ENCODE results near the gene KCNH5. TPM values are rescaled to one million over a fixed set of nuclear protein-coding genes. Genes with fewer than 3 reads are reported as not detected.

KCNH5 gene
- polyA plus RNA-seq, 1 donor (not counting 4 experiments of a cell fraction or from before 2014, with no cell fraction given) = 0.04 TPM

DNA sequence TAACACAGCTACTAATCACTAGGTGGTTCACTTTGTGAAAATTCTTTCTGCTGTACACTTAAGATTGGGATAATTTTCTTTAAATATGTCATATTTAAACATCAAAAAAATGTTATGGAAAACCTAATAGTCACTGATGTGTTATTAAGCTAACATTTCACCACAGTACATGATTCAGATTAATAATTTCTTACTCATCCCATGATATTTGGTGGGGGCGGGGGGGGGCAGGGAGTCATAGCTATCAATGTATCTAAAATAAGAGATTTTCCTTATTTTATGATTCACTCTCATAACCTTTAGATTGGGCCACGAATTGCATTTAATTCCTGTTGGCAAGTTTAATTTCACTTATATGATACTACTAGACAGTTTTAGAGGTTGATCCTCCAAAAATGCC lies 88.8 kb downstream of the KCNH5 start:
- Histone ChIP-seq H4K20me1 (ENCODE audit: control insufficient read depth, extremely low read depth, insufficient read depth, low read length) (no peaks in the 10 kb centered on the region), H3K27ac (ENCODE audit: control insufficient read depth, insufficient read depth, low read length) (no peak overlapping the region), H3K9me3 (ENCODE audit: control insufficient read depth, low read depth, low read length) (no peaks in the 10 kb centered on the region), H3K4me3 (ENCODE audit: control insufficient read depth in 2 of 3, extremely low read depth in 1 of 3, insufficient read depth in 2 of 3, low read depth in 1 of 3, low read length in 3 of 3) (no peak overlapping the region), H3K79me2 (ENCODE audit: control insufficient read depth, insufficient read depth, low read length) (no peaks in the 10 kb centered on the region), H3K4me1 (ENCODE audit: control insufficient read depth, extremely low read depth, insufficient read depth, low read length) (no peaks in the 10 kb centered on the region), H3K9me1 (ENCODE audit: control insufficient read depth, extremely low read depth, insufficient read depth, low read length) (no peaks in the 10 kb centered on the region), H3K27me3 (ENCODE audit: control insufficient read depth, extremely low read depth, insufficient read depth, low read length) (peaks cover 6% of the 10 kb centered on the region), H3K36me3 (ENCODE audit: control insufficient read depth in 2 of 2, extremely low read depth in 1 of 2, insufficient read depth in 2 of 2, low read length in 2 of 2) (no peaks in the 10 kb centered on the region), H3K9ac (ENCODE audit: control insufficient read depth, extremely low read depth, insufficient read depth, low read length) (no peak overlapping the region), H2AFZ (ENCODE audit: control insufficient read depth, low read length) (no peak overlapping the region), H3K4me2 (ENCODE audit: control insufficient read depth, extremely low read depth, insufficient read depth, low read depth, low read length) (no peak overlapping the region)
- FAIRE-seq (no peak), DNase-seq (ENCODE audit: low read depth, low spot score) (no peak)
- dilution Hi-C loops (cut with MboI; ENCODE audit: extremely low pct_ligation_motif_present, low sequenced_read_pairs) = no loop called here
- TF ChIP-seq EZH2 (IDR thresholded peaks at IDR 0.05; ENCODE audit: low read length) (no peak), CTCF (optimal IDR thresholded peaks at IDR 0.05 in 1 of 3, IDR thresholded peaks at IDR 0.05 in 1 of 3, conservative IDR thresholded peaks at IDR 0.05 in 1 of 3; ENCODE audit: extremely low read depth in 1 of 3, insufficient read depth in 2 of 3, low read length in 3 of 3) (no peak)

- Histone ChIP-seq H3K4me1 (ENCODE audit: control insufficient read depth, extremely low read depth, insufficient read depth, low read length) (no peaks in the 10 kb centered on the region), H3K27ac (ENCODE audit: control insufficient read depth, insufficient read depth, low read length) (no peak overlapping the region), H3K27me3 (ENCODE audit: control insufficient read depth, extremely low read depth, insufficient read depth, low read length) (no peaks in the 10 kb centered on the region), H3K4me3 (ENCODE audit: control insufficient read depth in 2 of 3, extremely low read depth in 1 of 3, insufficient read depth in 2 of 3, low read depth in 1 of 3, low read length in 3 of 3) (no peak overlapping the region), H3K36me3 (ENCODE audit: control insufficient read depth in 2 of 2, extremely low read depth in 1 of 2, insufficient read depth in 2 of 2, low read length in 2 of 2) (no peaks in the 10 kb centered on the region), H3K9me1 (ENCODE audit: control insufficient read depth, extremely low read depth, insufficient read depth, low read length) (no peaks in the 10 kb centered on the region), H4K20me1 (ENCODE audit: control insufficient read depth, extremely low read depth, insufficient read depth, low read length) (no peaks in the 10 kb centered on the region), H3K9ac (ENCODE audit: control insufficient read depth, extremely low read depth, insufficient read depth, low read length) (no peak overlapping the region), H3K79me2 (ENCODE audit: control insufficient read depth, insufficient read depth, low read length) (no peaks in the 10 kb centered on the region), H2AFZ (ENCODE audit: control insufficient read depth, low read length) (no peak overlapping the region), H3K4me2 (ENCODE audit: control insufficient read depth, extremely low read depth, insufficient read depth, low read depth, low read length) (no peak overlapping the region), H3K9me3 (ENCODE audit: control insufficient read depth, low read depth, low read length) (no peaks in the 10 kb centered on the region)
- DNase-seq (ENCODE audit: low read depth, low spot score) (no peak), FAIRE-seq (no peak)
- dilution Hi-C loops (cut with MboI; ENCODE audit: extremely low pct_ligation_motif_present, low sequenced_read_pairs) = no loop called here
- TF ChIP-seq EZH2 (IDR thresholded peaks at IDR 0.05; ENCODE audit: low read length) = no peak
- TF ChIP-seq CTCF (optimal IDR thresholded peaks at IDR 0.05 in 1 of 3, IDR thresholded peaks at IDR 0.05 in 1 of 3, conservative IDR thresholded peaks at IDR 0.05 in 1 of 3; ENCODE audit: extremely low read depth in 1 of 3, insufficient read depth in 2 of 3, low read length in 3 of 3) = no peak
Measured at GRCh38 chr14:62954165-62954564, 91.1 kb downstream of the KCNH5 start.

Measured in keratinocyte (primary cell).